HG03103 (cell line): ENCODE measurements around the gene EEPD1.
A peak's percentile ranks its signal among the peaks of the same experiment; 100 is the strongest.
"Not testable (repeated sequence)": the region's sequence is repeated elsewhere in the genome, so short reads cannot be mapped to it uniquely, and the experiment has no call there.

ENCODE experiments used
- ATAC-seq: cut with Tn5 transposase; IDR thresholded peaks from one replicate; pipeline ENCODE4 v1.9.1; 2021; ENCODE audit warnings: low read depth; ENCODE audit not compliant: unreplicated experiment

Gene EEPD1

GRCh38 chr7:36152756-36153570, at the start of gene EEPD1:
Gene EEPD1, plus strand, starts transcription at chr7:36153254. Its CDS starts 1,071 bp downstream, at chr7:36154325.
- ATAC-seq, result peak; percentile 94

DNA sequence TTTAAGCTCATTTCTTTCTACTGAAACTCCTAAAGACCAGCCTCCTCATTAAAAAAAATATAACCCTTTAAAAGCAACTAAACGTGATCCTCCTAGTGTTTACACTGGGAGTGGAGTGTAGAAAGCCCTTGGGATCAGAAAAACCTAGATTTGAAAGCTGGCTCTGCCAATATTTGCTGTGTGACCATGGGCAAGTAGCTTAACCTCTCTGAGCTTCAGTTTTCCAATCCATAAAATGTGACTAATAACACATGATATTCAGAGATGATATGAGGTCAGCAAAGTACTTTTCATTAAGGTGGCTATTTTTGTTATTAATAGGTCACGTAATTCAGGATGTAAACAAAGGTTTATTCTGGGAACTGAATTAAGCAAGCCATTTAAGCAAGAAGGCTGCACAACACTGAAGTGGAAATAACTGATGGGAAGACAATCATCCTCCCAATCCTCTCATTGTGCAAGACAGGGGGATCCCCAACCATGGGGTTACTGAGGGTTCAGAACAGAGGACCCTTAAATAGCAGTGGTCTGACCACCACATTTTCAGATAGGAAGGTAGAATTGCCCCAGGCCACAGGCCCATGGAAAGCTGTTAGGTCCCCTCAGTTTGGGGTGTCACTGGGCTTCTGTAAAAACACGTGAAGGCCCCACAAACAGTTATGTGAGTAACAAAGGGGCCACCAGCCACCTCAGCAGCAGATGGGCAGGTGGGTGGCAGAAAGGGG, 49.1 kb upstream of the EEPD1 start:
- no peak for ATAC-seq

DNA sequence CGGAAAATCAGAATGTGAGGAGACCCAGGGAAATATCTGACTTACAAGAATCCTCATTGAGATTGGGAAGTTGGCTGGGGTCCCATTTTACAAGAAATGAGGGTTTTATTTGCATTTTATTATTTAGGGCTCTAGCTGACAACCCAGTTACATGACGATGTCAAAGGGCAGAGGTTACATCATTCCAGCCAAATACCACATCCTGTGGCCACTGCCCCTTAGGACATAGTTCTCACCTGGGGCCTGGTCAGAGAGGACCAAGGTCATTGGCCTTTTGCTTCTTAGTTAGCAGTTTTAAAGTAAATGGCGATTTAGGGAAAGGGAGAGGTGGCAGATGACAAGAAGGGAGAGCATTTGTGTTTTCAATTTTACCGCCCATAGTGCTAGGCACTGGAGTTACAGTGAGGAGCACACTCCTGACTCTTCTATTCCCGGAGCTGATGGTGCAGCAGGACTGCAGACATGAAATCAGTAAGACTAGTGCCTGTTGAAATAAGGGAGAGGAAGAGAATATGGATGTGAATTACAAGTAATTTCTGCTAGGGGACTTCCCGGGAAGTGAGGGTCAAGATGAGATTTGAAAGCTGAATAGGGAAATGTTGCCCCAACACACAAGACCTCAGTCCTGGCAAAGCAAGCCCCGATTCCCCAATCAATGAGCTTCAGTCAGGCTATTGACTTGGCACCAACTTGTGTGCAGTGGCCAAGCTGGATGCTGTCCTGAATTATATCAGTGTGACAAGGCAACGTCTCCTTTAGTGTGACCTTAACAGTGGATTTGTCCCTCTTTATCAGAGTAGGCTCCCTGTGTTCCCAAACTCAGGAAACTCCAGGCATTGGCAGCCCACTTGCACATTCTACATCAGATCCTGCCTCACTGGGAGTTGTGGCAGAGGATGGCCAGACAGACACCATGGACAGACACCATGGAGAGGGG, 45.8 kb upstream of the EEPD1 start:
- ATAC-seq, result not testable (repeated sequence)

GRCh38 chr7:36107926-36108631, 45.0 kb upstream of the EEPD1 start:
- ATAC-seq, result no peak

- ATAC-seq, result no peak
Observed at GRCh38 chr7:36109013-36109627, 43.9 kb upstream of the EEPD1 start.

- no peak for ATAC-seq
Observed at GRCh38 chr7:36110584-36110983, 42.5 kb upstream of the EEPD1 start.

DNA sequence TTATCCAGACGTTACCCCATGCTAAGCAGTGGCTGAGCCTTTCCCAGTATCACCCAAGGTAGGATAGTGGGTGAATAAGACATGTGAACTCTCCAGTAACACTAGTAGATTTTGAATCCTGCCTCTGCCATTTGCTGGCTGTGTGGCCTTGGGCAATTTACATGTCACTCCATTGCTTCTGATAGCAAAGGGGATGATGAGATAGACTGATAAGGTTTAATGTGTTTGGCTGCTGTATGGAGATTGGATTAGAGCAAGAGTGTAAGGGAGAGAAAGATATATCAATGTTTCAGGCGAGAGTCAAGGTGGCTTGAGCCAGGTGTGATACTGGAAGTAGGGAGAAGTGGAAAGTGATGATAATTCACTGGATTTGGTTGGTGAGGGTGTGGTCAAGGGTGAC, 40.1 kb upstream of the EEPD1 start:
- ATAC-seq, result no peak

DNA sequence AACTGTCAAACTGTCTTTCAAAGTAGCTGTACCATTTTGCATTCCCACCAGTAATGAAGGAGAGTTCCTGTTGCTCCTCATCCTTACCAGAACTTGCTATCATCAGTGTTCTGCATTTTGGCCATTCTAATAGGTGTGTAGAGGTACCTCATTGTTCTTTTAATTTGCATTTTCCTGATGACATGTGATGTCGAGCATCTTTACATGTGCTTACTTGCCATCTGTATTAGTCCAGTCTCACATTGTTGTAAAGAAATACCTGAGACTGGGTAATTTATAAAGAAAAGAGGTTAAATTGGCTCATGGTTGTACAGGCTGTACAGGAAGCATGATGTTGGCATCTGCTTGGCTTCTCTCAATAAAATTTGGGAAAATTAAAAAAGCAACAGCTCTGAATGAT, 38.7 kb upstream of the EEPD1 start:
- ATAC-seq, result no peak

DNA sequence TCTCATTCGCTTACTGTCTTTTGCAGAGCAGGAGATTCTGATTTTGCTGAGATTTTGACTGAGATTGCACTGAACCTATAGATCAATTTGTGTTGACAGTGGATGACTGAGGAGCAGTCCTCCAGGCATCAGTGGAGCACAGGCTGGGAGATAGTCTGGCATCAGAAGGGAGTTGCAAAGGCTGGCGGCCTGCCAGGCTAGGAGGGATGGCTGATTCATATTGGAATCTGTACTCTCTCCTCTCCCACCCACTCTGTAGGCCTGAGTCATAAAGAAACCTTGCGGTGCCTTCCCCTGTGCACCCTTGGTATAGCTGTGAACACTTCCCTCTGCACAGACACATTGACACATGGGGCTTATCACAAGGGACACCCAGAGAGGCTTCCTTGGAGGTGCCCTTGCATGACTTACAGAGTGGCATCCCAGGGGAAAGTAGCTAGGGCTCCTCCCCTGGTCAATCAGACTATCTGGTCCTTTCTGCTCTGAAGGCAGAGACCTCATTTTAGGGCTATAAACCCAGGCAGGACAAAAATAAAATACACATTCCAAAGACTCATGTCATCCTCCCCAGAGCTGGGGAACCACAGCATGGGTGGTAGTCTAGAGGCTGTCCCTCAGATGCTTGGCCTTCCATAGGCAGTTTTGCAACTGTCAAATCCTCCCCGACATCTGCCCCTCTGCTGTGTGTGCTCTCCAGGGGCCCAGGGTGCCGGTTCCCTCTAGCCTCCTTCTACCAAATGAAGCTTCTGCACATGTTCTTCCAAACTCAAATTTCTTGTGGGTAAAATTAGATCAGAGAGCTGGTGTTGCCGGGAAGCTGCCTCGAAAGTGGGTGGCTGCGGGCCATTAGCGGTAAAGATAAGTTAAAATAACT, 37.4 kb upstream of the EEPD1 start:
- ATAC-seq, result peak; percentile 99

DNA sequence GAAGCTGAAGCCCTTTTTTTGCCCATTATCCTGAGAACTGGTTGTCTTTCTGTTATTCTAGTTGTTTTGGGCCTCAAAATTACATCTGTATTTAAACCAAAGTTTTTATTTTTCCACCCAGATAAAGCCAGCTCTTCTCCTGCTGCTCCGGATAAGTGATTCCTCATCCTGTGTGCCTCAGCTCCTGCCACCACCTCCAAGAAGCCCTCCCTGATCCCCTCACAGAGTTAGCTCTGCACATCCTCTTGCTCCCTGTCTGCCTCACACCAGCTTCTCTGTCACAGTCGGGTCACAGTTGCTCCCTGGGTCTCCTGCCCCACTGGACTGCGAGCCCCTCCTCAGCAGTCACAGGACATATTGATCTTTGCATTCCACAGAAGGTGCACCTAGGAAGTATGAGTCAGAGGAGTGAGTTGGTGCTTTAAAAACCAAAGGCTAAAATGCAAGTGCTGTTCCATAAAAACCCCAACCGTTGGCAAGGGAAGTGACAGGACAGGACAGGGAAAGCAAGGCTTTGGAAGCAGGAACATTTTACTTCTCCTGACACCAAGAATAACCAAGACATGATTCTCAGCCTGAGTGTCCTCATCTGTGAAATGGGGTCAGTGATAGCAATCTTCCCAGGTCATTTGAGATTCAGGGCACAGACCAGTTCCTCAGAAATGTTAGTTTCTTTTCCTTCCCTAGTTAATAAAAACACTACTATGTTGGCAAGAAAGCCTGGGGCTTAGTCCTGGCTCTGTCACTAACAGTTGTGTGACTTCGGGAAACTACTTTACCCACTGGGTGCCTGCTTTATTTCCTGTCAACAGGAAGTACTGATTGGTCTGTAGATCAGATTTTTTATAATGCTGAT, 36.5 kb upstream of the EEPD1 start:
- no peak for ATAC-seq

DNA sequence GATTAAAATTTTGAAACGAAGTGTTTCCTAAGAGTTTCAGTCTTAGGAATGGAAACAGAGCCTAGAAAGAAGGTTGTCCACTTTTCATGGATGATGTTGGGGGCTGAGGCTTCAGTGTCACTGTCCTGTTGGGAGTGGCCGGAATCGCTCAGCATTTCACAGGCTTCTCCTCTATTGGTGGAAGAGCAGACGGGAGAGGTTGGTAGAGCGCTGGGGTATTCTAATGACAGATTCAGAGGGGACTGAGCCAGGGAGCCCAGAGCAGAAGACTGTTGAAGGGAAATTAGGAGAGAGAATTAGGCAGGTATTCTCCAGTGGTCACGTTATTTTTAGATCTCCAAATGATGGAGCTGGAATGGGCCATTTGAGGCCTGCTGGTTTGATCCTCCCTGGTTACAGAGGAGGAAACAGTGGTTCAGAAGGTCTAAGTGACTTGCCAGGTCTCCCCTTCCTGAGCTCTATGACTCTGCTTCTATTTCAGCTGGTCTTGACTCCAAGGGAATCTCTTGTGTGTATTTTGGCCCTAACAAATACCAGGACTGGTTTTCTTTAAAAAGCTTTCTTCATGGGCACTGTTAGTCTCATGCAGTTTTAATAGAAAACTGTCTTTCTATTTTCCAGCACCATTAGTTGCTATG, 35.7 kb upstream of the EEPD1 start:
- ATAC-seq, result no peak

DNA sequence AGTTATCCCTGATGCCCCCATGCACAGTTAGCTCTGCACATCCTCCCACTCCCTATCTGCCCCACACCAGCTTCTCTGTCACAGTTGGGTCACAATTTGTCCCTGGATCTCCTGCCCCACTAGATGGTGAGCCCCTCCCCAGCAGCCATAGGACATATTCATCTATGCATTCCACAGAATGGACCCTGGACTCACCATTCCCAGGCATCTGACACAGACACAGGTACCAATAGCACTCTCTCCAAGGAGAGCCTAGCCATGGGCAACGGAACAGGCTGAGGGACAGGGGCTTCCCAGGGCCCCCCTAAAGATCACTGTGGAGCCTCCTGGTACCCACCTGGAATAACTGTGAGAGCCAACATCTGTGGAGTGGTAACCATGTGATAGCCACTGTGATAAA, 34.7 kb upstream of the EEPD1 start:
- no peak for ATAC-seq

GRCh38 chr7:36119005-36119706, 33.9 kb upstream of the EEPD1 start:
- no peak for ATAC-seq

GRCh38 chr7:36119983-36120646, 32.9 kb upstream of the EEPD1 start:
- ATAC-seq, result not testable (repeated sequence)

DNA sequence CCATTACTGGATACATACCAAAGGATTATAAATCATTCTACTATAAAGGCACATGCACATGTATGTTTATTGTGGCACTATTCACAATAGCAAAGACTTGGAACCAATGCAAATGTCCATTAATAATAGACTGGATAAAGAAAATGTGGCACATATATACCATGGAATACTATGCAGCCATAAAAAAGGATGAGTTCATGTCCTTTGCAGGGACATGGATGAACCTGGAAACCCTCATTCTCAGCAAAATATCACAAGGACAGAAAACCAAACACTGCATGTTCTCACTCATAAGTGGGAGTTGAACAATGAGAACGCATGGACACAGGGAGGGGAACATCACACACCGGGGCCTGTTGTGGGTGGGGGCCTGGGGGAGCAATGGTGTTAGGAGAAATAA, 27.4 kb upstream of the EEPD1 start:
- not testable (repeated sequence) for ATAC-seq

- ATAC-seq, result no peak
Observed at GRCh38 chr7:36127075-36127740, 25.8 kb upstream of the EEPD1 start.
